Stimulated activated CD8-positive, alpha-beta memory T cell treated with anti-CD3 and anti-CD28 coated beads, Interleukin-15, amount 100 ng/mL, for 48 hours (primary cell): ENCODE data around the gene MYLK.

Experiments
- DNase-seq, 2 donors: peaks; one replicate each; pipeline ENCODE4 v3.0.0-alpha.2; 2020; ENCODE audit warnings: low read depth in 2 of 2

MYLK gene

DNA sequence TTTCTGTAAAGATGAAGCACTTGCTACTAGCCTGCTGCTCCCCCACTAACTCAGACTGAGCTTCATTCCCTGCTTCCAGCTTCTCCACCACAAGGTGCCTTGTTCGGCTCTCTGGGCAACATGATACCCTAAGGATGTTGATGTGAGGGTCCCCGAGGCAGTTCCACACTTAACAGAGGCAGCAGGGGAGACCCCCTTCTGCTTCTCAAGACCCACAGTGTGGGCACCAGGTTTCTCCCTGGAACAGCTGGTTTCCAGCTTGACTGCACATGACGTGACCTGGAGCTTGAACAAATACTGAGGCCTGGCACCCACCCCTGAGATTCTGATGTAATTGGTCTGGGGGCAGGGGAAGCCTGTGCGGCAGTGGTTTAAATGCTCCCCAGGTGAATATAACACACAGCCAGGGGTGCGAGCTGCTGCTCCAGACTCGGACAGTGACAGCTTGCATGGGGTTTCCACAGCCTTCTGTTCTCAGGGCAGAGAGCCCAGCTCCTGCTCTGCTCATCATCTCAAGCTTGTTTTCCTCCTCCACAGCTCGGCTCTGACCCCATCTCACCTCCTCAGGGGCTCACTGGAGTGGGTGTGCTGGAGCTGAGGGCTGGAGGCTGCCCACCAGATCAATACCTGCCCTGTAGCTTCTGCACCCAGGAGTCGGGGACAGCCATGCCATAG, 204.3 kb downstream of the MYLK start:
- DNase-seq: no peak

GRCh38 chr3:123678108-123678511, 206.0 kb downstream of the MYLK start:
- no peak for DNase-seq

DNA sequence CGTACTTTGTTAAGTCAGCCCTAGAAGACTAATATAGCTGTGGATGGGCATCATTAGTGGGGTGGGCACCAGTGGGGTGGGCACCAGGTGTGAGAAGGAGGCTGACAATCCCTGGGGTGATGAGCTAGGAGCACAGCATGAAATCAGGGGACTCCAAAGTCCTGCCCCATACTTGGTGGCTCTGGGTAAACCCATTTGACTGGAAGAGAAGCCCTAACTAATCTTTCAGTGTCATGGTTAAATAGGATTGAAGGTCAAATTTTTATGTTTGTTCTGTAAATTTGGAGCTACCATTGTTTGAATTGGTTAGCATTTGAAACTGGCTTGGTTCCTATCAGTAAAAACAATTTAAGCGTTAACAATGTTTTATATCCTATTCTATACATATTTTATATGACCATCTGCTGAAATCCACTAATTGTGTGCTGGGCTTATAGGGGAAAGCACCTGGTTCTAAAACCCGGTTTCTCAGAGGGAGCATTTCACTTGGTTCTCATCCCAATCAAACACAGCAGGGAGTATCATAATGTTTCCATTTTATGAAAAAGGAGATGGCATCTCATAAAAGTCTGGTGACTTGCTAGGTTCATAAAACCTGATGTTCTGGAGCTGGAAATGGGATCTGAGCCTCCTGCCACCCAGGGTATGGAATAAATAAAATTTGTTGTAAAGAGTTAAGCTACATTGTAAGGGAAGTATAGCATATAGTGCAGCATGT, 211.5 kb downstream of the MYLK start:
- no peak for DNase-seq

DNA sequence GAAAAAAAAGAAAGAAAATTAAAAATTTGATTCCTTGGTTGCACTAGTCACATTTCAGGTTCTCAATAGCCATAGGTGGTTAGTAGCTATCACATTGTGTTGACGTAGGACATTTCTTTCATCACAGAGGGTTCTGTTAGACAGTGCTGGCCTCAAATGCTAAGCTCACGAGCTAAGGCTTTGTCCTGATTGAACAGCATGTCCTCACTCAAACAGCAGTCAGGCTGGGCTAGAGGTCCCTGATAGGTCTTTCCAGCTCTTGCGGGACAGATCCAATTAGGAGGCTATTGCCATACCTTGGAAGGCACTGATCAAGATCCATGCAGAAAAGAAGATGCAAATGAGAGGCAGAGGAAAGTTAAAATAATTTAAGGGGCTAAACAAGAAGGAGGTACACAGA, 213.4 kb downstream of the MYLK start:
- DNase-seq: no peak

DNA sequence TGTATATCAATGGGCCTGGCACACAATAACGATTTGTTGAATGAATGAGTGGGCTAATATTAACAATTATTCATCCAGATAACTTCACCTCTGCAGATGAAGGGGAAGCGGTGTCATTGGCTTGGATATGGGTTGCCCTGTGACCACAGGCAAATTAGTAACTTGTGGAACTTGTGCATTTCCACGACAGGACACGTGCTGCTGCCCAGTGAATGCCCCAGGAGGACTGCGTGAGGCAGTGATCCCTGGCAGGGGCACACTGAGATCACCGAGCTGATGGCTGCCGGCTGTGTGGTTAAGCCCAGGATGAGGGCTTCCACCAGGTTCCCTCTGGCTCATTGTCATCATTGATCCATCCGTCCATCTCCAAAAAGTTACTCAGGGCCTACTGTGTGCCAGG, 215.2 kb downstream of the MYLK start:
- DNase-seq: no peak

DNA sequence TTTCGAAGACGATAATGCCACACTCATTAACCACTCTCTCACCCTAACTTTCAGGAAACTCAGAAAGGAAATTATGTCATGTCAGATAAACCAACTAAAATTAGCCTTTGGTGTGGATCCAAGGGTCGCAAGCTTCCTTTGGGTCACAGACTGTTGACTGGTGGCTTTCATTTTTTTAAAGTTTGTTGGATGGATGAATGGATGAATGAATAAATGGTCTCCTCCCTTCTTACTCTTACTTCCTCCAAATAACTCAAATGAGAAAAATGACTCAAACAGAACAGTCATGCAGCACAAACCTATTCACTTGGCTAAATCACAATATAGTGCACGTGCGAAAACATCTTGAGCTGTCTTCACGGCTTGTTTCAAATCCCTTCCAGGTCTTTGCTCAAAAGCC, 216.3 kb downstream of the MYLK start:
- no peak for DNase-seq

DNA sequence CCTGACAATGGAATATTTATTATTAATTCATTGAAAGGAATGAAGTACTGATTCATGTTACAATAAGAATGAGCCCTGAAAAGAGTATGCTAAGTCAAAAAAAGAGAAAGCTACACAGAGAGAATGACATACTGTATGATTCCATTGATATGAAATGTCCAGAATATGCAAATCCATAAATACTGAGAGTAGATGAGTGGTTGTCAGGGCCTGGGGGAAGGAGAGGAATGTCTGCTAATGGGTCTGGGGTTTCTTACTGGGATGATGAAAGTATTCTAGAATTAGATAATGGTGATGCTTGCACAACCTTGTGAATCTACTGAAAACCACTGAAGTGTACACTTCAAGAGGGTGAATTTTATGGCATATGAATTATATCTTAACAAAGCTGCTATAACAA, 219.4 kb downstream of the MYLK start:
- DNase-seq: no peak

GRCh38 chr3:123663977-123664376, 220.2 kb downstream of the MYLK start:
- no peak for DNase-seq

DNA sequence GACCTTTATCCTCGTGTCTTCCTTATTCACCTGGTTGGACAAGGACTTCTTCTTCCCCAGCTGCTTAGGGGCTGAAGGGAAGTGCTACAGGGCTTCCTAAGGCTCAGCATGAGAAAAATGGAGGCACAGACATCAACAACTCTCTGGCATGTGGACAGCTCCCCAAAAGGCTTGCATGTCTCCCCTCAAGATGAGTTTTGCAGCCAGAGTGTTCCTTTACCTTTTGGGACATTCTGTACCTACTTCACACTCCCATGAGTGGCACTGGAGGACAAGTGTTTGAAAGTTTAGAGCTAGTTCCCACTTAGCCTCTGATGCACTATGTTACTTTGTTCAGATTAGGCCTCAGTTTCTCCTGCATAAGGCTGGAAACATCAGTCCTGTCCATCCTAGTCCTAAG, 222.2 kb downstream of the MYLK start:
- no peak for DNase-seq

GRCh38 chr3:123660900-123661299, 223.2 kb downstream of the MYLK start:
- no peak for DNase-seq

DNA sequence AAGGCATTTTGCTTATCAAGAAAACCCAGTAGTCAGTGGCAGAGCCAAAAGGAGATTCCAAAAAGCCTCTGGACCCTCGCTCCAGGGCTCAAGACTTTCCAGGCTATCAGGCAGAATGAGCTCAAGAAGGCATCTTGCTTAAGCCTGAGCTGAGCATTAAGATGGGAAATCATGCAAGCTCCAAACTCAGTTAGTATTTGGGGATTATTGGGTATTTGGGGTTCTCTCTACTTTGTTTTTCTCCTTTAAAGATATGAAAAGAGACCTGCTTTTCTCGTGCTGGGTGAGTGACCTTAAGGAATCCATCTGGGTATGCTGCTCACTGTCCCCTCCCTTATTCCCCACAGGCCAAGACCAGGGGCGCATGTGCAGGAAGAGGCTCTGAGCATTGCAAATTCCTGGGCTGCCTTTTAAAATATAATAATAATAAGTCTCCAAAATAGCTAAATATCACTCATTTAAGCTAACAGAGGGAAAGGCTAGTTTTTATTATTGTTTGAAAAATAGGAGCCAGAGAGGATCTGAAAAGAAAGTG, 223.9 kb downstream of the MYLK start:
- DNase-seq: no peak

DNA sequence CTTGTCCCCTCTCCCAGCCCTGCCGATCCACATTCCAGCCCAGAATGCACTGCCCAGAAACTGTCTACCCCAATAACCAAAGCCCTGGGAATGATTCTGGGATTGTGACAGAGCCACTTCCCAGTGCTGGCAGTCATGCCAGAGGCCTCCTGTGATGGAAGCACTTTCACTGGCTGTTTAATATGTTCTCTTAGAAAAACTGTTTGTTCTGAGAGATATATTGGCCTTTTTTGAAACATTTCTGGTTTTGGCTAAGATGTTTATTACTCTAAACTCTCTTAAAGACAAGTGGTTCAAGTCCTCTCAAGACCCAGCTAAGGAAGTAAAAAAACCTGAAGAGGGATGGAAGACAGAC, 225.3 kb downstream of the MYLK start:
- DNase-seq: no peak

GRCh38 chr3:123658118-123658851, 225.8 kb downstream of the MYLK start:
- no peak for DNase-seq

GRCh38 chr3:123657568-123657967, 226.6 kb downstream of the MYLK start:
- DNase-seq: no peak

- no peak for DNase-seq
Observed at GRCh38 chr3:123657111-123657510, 227.0 kb downstream of the MYLK start.

DNA sequence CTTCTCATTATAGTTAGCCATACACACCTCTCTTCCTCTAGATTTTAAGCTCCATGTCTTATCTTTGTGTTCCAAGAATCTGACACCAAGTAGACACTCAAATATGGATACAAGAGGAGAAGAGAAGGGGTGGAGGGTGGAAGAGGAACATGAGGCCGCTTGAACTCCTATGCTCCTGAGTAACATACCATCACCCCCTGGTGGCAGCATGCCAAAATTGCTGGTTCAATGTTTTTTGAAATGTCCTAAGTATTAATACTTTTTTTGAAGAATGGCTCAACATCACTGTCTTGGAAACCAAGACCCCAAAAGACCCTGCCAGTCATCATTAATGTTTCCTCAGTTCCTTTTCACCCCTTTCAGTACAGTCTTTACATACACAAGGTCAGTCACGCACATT, 227.4 kb downstream of the MYLK start:
- DNase-seq: no peak

DNA sequence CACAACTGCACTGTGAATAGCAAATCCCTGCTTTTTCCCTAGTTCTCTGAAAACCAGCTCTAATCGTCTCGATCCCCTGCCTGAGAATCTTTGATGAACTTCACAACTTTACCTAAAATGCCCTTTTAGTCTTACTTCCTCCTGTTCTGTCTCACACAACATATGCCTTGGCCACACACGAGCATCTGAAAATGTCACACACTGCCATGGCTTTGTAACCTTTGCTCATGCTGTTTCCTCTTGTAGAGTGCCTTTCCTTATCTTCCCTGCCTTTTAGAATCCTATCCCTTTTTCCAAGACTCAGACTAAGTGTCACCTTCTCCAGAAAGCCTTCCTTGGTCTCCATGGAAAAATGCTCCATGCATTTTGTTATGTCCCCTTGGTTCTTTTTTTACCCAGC, 227.9 kb downstream of the MYLK start:
- no peak for DNase-seq

DNA sequence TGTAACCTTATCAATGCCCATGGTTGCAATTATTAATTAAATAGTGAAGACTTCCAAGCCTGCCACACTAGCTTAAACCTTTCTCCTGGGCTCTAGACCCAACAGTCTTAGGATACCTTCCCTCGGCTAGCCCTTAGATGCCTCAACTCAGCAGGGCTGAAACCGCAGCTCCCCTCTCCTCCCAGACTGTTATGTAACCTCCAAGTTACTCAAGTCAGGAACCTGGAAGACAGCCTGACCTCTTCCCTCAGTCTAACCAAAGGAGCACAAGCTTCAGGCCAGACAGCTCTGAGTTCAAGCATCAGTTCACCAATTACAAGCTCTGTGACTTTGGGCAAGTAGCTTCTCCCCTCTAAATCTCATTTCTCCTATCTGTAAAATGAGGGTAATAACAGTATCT, 228.7 kb downstream of the MYLK start:
- no peak for DNase-seq

DNA sequence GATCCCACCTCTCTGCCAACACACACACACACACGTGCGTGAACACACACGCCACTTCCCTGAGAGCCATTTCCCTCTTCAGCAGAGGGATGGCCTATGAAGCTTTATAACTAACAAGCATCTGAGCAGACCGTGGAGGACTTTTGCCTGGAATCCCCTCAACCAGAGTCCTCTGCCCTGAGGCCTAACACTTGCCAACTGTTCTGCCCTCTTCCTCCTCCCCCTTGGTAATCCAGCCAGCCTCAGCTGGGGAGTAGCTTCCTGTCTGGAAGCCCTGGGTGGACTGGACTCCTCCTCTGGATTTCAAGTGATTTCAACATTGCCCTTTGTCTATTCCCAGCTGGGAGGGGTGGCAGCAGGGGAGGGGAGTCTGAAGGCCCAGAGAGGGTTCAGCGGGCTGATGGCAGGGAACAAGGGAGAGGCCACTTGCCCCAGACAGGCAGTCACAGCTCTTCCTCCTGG, 230.9 kb downstream of the MYLK start:
- no peak for DNase-seq

- peak; percentile 8 to 23 for DNase-seq
Observed at GRCh38 chr3:123652342-123652984, 231.7 kb downstream of the MYLK start.

DNA sequence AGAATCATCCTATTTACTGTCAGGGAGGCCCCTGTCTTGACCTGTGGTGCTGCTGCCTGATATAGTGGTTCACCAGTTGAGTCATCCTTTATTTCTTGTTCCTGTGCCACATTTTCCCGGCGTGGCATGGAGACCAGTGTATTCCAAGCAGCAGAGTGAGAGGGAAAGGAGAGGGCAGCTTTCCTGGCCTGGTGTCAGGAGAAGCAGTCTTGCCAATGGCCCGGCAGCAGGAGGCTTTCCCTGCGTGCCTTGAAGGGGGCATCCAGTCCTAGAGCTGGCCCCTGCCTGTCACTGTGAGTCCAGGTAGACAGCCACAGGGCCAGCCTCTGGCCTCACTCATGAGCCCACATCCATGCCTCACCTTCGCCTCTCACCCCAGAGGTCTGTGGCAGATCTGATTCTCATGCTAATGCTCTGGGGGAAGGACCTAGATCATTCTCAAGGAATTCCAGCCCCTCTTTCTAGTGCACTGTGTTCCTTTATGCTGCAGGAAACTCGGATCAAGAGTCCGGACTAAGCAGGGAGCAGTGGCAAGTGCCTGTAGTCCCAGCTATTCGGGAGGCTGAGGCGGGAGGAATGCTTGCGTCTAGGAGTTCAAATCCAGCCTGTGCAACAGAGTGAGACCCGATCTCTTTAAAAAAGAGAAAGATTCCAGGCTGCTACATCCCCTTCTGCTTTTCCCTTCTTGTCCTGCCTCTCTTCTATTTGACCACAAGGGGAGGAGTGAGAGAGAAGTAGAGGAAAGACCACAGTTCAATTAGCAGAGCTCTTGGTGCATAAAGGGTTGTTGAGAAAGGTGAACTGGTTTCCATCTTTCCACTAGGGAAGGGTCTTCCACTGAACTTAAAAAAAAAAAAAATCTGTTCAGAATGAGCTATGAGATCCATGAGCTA, 232.4 kb downstream of the MYLK start:
- DNase-seq: no peak
